Stimulated activated CD4-positive, alpha-beta T cell treated with anti-CD3 and anti-CD28 coated beads, Interleukin-4, amount 100 ng/mL, for 4 hours (primary cell): Measurements from ENCODE around the gene DMGDH.

ENCODE experiments used
- DNase-seq, 2 experiments: peaks; one replicate each; pipeline ENCODE4 v3.0.0-alpha.2; 2020

Gene DMGDH

DNA sequence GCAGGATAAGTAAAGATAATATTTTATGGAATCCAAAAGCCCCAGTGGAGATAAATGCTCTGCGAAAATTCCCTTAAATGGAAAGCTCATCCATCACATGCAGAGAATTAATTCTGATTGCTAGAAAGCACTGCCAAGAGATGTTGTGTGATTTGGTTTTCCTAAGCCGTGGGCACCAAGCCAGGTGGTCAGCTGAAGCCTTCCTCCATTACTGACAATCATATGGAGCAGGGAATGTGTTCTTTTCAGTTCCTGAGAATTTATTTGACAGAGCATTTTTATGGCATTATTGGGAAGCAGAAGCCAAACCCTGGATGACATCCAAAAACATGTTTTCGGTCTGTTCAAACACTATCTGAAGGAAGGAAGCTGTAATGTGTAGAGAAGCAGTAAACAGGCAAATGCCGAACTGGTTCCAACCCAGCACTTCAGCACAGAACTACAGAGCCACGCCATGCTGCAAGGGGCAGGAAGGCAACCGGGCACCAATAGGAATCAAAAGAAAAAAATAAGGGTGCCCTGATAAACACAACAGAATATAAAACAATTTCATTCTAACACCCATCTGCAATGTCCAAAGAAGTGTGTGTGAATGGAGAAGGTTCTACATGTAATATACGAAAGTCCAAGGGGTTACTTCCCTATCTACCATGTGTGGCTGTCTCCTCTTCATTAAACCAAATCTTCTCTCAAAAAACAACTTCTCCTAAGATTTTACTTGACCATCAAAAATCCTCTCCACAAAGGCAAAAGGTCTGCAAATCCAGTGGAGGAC, 96.6 kb downstream of the DMGDH start:
- DNase-seq: no peak

DNA sequence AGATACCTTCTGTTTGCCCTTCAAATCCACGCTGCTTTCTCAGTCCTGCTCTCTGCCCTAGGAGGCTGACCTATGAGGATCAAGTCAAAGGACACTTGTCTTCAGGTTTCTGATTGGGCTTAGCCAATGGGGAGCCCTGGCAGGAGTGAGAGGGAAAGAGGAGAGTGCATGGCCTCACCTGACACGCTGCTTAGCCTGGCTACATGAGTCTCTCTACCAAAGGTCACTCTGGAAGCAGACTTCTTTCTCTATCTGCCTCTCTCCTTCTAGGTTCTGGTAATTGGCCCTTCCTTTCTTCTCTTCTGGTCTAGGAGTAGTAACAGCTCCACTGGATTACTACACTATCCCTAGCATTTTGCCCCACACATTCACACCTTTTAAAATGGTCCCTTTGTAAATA, 97.5 kb downstream of the DMGDH start:
- no peak for DNase-seq

DNA sequence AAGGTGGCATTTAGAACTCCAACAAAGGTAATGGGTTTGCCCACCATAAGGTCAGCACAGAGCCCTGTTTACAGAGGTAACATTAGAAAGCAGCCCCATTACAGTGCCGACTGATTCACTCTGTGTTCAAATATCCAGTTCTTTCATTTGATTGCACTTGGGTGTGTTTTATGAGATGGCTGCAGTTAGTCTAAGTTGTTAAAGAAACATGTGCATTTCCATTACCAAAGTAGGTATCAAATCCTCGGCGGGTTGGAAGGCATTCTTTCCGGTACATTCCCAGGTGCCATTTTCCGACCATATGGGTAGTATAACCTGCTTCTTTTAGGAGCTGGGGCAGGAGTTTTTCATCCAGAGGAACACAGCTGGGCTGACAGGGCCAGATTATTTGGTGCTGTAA, 100.7 kb downstream of the DMGDH start:
- no peak for DNase-seq

DNA sequence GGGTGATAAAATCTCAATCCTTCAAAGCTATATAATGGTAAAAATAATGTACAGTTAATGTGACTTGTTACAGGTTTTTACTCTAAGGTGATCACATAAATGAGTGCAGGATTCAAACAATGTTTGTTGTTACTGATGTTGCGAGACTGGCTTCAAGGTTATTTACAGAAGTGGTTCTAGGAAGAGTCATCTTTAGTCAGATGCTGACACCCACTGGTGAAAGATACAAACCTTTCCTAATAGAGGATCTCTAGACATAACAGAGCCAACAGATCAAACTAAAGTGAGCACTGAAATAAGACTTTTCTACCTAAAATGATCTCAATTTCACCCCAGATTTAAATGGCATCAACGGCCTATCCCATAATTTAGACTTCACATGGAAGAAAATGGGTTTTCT, 104.6 kb downstream of the DMGDH start:
- DNase-seq: no peak

DNA sequence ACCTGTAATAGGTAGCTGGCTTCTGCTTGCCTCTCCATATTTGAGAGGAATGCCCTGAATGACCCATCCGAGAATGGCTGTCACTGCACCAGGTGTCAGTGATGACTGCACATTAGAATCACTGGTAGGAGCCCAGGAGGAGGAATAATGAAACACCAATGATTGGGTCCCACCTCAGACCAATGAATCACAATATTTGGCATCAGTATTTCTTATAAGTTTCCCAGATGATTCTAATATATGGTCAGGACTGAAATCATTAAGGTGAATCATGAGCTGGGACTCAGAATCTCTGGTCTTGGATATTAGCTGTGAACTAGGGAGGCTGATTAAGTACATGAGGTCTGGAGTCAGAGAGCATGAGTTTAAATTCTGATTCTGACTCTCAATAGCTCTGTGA, 107.7 kb downstream of the DMGDH start:
- no peak for DNase-seq

DNA sequence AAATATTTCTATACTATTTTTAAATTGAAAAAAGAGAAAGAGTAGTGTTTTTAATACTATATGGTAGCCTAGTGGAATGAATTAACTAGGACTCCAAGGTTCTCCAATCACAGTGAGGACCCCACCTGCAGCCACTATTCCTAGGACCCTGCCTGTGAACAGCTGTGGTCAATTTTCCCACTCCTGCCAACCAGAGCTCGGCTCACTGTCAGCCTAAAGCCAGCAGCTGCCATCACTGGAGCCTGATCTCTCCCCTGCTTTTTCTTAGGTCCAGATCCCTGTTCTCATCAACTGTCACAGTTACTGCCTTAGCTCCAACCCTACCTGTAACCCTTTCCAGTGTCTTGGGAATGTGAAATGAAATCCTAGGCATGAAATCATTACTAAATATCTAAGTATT, 109.7 kb downstream of the DMGDH start:
- no peak for DNase-seq

DNA sequence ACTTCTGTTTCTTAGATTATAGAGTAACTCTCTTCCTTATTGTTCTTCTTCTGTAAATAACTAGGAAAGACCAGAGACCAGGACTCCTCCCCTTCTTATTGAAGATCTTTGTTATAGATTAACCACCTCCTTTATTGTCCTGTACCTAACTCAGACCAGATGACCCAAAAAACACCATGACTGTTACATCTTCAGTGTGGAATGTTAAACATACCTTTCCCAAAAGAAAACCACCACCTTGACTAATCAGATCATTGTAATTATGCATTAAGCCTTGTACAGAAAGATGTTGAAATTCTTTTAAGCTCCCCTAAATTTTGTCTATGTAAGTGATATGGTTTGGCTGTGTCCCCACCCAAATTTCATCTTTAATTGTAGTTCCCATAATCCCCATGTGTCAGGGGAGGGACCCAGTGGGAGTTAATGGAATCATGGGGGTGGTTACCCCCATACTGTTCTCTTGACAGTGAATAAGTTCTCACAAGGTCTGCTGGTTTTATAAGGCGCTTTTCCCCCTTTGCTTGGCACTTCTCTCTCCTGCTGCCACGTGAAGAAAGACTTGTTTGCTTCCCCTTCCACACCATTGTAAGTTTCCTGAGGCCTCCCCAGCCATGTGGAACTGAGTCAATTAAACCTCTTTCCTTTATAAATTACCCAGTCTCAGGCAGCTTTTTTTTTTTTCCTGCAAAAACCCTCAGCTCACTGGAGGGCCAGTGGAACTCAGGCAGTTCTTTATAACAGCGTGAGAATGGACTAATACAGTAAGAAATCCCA, 110.6 kb downstream of the DMGDH start:
- DNase-seq: no peak

DNA sequence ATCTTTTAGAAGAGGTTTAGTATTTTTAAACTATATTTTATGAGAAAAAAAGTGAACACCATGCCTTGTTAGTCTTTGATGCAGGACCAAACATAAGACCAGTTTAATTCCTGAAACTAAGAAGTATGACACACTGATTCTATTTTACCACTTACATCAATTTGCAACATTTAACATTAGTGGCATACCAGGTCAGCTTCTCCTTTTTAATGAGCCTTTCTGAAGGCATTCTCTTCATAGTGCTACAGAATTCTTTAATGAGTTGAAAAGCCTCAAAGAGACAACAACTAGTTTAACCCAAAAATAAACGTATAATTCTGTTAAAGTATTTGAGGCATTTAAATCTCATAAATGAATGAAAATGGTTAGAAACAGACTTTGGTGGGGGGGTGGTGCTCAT, 112.6 kb downstream of the DMGDH start:
- DNase-seq: no peak

DNA sequence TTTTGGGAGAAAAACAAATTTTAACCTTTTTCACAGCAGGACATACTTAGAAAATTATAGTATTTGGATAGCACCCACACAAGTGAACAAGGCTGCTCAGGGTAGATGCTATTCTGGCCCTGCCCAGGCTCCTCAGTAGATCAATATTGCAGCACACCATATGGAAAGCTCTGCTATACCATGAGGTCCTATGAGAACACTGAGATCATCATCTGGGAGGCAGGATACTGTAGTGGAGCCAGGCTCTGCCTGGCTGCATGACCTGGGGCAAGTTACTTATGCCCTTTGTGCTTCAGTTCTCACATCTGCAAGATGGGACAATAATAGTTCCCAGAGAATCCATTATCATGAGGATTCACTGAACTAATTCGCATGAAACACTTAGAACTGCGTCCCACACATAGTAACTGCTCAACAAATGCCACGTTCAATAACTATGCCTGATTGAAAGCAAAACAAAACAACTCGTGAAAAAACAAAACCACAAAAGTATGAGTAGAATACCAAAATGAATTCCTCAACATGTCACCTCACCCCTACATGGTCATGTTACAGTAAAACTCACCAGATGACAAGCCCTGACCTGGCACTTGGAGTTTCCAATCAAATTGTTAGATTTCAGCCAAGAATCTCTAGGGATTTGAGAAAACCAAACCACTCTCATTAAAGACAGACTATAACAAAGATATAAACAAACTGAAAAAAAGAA, 116.2 kb downstream of the DMGDH start:
- DNase-seq: no peak
